Measurements from ENCODE around the gene BPGM. TPM values are rescaled to one million over a fixed set of nuclear protein-coding genes. Genes with fewer than 3 reads are reported as not detected.

Gene BPGM
- polyA plus RNA-seq, 1 experiment = 43.1 TPM

DNA sequence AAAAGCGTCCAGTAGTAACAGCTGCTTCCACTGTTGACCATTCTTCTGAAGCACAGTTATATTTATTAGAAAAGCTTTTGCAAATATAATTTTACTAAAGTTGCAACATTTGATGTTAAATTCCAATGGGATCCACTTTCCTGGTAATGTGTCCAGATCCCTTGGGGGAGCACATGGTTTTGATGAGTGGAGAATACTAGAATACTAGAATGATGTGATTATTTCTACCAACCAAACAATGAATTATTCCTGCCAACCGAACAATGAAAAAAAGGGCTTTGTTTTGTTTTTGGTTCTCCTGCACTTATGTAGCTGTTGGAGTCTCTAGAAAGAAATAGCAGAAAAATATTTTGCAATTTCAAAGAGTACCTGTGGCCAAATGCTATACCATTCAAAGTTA lies 59.1 kb downstream of the BPGM start:
- CTCF ChIA-PET = interaction anchor here (0.6 to 2.8 kb wide), 2 partner anchors 19 to 124 kb away, joined by 5 to 12 read pairs; no protein-coding TSS in a partner anchor
- Histone ChIP-seq H3K27me3 (ENCODE audit: control insufficient read depth, insufficient read depth, low read length) (no peaks in the 10 kb centered on the region), H3K9me3 (ENCODE audit: control insufficient read depth, insufficient read depth, low read length) (no peaks in the 10 kb centered on the region), H3K4me3 (ENCODE audit: low read depth, low read length) (no peak overlapping the region), H3K27ac (ENCODE audit: low read depth, low read length) (no peak overlapping the region)
- TF ChIP-seq, protein P1, sequence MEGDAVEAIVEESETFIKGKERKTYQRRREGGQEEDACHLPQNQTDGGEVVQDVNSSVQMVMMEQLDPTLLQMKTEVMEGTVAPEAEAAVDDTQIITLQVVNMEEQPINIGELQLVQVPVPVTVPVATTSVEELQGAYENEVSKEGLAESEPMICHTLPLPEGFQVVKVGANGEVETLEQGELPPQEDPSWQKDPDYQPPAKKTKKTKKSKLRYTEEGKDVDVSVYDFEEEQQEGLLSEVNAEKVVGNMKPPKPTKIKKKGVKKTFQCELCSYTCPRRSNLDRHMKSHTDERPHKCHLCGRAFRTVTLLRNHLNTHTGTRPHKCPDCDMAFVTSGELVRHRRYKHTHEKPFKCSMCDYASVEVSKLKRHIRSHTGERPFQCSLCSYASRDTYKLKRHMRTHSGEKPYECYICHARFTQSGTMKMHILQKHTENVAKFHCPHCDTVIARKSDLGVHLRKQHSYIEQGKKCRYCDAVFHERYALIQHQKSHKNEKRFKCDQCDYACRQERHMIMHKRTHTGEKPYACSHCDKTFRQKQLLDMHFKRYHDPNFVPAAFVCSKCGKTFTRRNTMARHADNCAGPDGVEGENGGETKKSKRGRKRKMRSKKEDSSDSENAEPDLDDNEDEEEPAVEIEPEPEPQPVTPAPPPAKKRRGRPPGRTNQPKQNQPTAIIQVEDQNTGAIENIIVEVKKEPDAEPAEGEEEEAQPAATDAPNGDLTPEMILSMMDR (IDR thresholded peaks at IDR 0.05; ENCODE audit: low read depth, low read length) = no peak
- DNase-seq (ENCODE audit: low read depth, low spot score) = no peak
- POLR2A ChIA-PET = interaction anchor here (0.6 kb wide), 1 partner anchor 23 kb away, joined by 4 read pairs; no protein-coding TSS in a partner anchor

DNA sequence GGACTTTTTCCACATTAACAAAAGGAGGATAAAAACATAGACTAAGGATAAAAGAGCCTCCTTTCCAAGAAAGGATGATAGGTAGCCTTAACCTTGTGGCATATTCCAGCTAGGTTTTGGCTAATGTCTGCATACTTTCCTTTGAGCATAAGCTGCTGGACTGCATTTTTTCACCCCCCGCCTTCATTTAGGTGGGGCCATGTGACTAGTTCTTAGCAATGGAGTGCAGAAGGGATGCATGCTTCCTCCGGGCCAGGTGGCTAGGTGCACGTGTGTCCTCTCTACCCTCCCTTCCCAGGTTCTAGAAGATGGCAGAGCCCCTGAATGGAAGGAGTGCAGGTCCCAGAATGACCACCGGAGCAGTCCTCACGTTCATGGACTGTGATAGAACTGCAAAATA lies 59.8 kb downstream of the BPGM start:
- ChIA-PET POLR2A (no interaction called here), CTCF (interaction anchor here (0.6 to 2.8 kb wide), 2 partner anchors 18 to 123 kb away, joined by 5 to 12 read pairs; no protein-coding TSS in a partner anchor)
- Histone ChIP-seq H3K27ac (ENCODE audit: low read depth, low read length) (no peak overlapping the region), H3K27me3 (ENCODE audit: control insufficient read depth, insufficient read depth, low read length) (no peaks in the 10 kb centered on the region), H3K9me3 (ENCODE audit: control insufficient read depth, insufficient read depth, low read length) (no peaks in the 10 kb centered on the region), H3K4me3 (ENCODE audit: low read depth, low read length) (no peak overlapping the region)
- TF ChIP-seq, protein P1 (IDR thresholded peaks at IDR 0.05; ENCODE audit: low read depth, low read length) = no peak
- no peak for DNase-seq (ENCODE audit: low read depth, low spot score)

DNA sequence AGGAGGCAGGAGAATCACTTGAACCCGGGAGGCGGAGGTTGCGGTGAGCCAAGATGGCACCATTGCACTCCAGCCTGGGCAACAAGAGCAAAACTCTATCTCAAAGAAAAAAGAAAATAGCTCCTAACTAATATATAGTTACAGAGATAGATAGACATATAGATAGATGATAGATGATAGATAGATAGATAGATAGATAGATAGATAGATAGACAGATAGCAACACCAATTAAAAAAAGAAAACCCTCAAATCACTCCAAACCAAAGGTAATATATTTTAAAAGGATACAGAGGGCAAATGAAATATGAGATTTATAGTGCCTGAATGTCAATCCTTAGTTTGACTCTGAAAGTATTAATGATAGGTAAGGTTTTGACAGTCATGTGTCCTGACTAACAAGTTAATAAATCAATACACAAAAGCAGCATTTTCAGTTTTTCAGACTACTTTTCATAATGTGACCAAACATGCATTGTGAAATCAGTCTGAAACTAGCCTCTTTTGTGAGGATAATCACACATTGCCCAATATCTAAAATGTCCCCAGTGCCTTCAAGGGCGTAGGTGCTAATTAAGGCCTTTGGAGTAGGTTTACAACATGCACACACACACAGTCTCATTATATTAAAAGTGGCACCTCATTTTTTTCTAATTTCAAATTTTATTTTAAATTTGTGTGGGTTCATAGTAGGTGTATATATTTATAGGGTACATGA lies 61.2 kb downstream of the BPGM start:
- Histone ChIP-seq H3K9me3 (ENCODE audit: control insufficient read depth, insufficient read depth, low read length) (no peaks in the 10 kb centered on the region), H3K4me3 (ENCODE audit: low read depth, low read length) (no peak overlapping the region), H3K27me3 (ENCODE audit: control insufficient read depth, insufficient read depth, low read length) (no peaks in the 10 kb centered on the region), H3K27ac (ENCODE audit: low read depth, low read length) (no peak overlapping the region)
- no peak for DNase-seq (ENCODE audit: low read depth, low spot score)
- TF ChIP-seq, protein P1 (IDR thresholded peaks at IDR 0.05; ENCODE audit: low read depth, low read length) = no peak
- ChIA-PET CTCF (interaction anchor here (2.8 kb wide), 1 partner anchor 17 kb away, joined by 12 read pairs; no protein-coding TSS in a partner anchor), POLR2A (no interaction called here)

DNA sequence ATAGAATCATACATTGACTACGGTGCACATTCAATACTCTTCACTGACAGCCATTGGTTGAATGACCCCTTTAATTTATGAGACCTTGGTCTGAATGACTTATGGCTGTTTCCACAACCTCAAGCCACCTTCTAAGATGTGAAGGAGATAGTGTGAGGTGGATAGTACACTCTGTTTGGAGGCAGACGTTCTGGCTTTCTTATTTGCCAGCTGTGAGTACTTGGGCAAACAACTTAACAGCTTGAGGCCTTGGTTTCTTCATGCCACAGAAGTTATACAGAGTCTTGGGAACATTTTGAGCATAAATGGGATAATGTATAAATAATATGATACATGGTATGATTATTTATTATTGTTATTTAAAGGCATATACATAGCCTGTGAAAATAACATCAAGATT lies 62.0 kb downstream of the BPGM start:
- no peak overlapping the region for H3K4me3 ChIP-seq (ENCODE audit: low read depth, low read length)
- H3K27me3 ChIP-seq (ENCODE audit: control insufficient read depth, insufficient read depth, low read length) = no peaks in the 10 kb centered on the region
- POLR2A ChIA-PET = no interaction called here
- TF ChIP-seq, protein P1 (IDR thresholded peaks at IDR 0.05; ENCODE audit: low read depth, low read length) = no peak
- no peaks in the 10 kb centered on the region for H3K9me3 ChIP-seq (ENCODE audit: control insufficient read depth, insufficient read depth, low read length)
- no peak overlapping the region for H3K27ac ChIP-seq (ENCODE audit: low read depth, low read length)
- DNase-seq (ENCODE audit: low read depth, low spot score) = no peak
- CTCF ChIA-PET = interaction anchor here (1.1 to 1.3 kb wide), 2 partner anchors 13 to 16 kb away, joined by 3 to 4 read pairs; no protein-coding TSS in a partner anchor

DNA sequence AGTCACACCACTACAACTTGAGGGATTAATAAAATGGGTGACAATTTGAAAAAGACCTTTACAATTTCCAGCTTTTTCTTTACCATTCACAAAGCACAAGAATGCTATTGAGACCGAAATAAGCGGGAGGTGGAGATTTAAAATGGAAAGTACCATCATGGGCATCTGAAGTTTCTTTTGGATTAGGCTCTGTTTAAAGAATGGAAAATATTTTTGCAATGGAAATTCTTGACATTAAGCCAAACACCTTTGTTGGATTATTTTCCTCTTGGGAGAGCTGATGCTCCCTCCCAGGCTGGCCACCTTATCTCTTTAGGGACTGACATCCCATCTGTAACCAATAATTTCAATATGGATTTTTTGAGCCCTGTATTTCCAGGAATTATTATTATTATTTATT lies 62.5 kb downstream of the BPGM start:
- DNase-seq (ENCODE audit: low read depth, low spot score) = no peak
- Histone ChIP-seq H3K27me3 (ENCODE audit: control insufficient read depth, insufficient read depth, low read length) (no peaks in the 10 kb centered on the region), H3K4me3 (ENCODE audit: low read depth, low read length) (no peak overlapping the region), H3K27ac (ENCODE audit: low read depth, low read length) (no peak overlapping the region), H3K9me3 (ENCODE audit: control insufficient read depth, insufficient read depth, low read length) (no peaks in the 10 kb centered on the region)
- TF ChIP-seq, protein P1 (IDR thresholded peaks at IDR 0.05; ENCODE audit: low read depth, low read length) = no peak
- CTCF ChIA-PET = interaction anchor here (1.1 to 1.3 kb wide), 2 partner anchors 14 to 15 kb away, joined by 3 to 4 read pairs; no protein-coding TSS in a partner anchor
- POLR2A ChIA-PET = no interaction called here

All from AG04450 (cell line).